Measurements from ENCODE around the gene GNA14.
"Not testable (repeated sequence)": the region's sequence is repeated elsewhere in the genome, so short reads cannot be mapped to it uniquely, and the experiment has no call there.

GNA14 gene

DNA sequence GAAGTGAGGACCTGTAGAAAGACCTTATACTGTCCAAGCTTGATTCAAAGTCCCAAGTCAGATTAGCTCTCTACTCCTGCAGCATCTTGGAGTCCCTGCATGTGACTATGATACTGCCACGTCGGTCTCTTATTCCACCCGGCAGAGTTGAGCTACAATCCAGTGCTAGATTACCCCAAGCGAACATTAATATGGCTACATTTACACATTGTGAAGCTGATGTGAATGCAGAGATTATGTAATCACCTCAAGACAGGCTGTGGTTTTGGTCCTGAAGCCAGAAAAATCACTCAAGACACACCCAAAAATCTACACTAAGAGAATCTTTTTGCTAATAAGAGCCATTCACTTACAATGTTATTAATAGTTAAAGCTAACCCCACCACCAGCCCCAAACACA is 116.7 kb downstream of the GNA14 start:
- DNase-seq = no peak

DNA sequence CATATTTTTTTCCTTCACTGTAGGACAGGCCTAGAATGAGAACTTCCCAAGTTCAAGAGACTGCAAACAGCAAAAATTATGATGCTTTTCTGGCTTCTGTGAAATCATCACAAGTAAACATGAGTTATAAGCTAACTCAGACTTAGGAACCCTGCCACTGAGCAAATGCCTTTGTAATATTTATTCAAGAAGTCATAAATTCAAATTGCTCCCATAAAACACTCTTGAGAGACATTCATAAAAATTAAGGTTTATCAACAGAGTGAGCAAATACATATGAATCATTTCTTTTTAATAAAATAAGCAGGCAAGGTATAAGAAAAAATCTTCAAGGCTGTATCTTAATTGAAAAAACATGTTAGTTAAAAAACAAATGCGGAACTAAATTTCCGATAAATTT is 124.2 kb downstream of the GNA14 start:
- no peak for DNase-seq

DNA sequence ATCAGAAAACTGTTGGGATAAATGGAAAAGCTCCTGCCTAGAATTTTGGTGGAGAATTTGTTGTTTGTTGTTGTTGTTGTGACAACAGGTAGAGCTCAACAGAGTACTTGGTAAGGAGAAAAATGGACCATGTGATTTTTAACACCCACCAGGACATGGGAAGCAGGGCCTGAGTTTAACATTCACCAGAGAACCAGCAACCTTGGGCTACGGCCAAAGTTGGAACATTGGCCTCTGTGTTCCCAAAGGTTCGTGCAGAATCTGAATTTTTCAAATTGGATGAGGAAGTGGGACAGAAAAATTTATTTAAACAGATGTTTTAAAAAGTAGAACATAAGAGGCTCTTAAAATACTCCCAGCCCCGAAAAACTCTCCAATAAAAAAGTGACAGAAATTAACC is 127.0 kb downstream of the GNA14 start:
- DNase-seq = no peak

DNA sequence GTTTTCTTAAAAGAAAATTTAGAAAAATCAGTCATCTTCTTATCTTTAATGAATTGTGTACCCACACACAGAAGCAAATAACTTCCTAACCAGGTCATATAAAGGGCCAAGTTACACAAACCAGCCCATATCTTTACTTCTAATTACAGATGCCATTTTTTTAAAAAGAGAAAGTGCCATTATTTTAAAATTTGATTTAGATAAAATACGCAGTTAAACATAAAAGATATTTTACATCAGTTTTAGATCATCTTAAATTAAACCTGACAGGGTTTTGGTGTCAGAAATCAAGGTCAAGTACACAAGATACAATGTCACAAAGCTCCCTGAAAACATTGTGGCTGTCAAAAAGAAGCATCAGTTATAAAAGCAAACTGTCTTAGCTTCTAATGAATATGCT is 129.4 kb downstream of the GNA14 start:
- no peak for DNase-seq

DNA sequence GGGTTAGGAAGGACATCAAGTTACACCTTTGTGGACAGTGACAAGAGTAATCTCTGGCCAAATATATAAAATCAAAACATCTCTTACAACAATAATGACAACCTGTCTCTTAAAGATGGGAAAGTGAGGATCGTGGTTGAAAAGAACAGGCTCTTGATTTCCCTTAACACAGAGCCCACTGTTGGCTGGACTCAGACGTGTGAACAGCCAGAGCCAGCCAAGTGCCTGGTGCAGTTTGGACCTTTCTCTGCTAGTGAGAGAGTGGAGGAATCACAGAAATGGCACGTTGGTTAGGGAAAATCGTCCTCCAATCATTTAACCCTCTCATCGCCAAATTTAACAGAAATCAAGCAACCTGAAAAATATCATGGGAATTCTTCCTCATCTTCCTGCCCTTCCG is 131.3 kb downstream of the GNA14 start:
- DNase-seq = no peak

DNA sequence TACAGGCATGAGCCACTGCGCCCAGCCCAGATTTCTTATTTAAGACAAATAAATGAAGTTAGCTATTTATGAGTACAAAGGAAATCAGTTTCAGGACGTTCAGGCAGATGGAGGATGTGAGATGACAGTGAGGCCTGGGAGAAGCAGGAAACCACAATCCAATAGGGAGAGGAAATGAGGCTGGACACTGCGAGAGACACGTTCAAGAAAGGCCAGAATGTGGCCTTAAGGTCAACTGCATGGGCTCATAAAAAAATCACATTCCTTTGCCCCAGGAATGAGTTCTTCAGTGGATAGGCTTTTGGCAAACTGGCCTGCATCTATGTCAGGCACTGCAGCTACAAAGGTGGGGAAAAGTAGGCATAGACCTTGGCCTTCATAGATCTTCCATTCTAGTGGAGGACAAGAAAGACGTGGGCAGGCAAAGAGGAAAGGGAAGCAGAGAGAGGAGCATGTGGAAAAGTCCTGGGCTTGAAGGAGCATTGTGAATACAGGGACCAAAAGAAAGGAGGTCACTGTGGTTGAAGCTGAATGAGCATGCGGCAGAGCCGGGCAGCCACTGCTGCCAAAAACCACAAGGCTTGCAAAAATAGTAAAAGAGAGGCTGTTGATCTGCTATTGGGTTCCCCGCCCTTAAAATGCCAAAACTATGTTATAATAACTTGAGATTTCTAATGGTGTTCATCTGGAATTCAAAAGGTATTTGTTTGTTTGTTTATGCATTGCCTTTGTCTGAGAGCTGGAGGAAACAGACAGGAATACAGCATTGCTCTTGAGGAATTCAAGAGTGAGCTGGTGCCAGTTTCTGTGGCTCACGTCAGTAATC is 133.0 kb downstream of the GNA14 start:
- DNase-seq = no peak

DNA sequence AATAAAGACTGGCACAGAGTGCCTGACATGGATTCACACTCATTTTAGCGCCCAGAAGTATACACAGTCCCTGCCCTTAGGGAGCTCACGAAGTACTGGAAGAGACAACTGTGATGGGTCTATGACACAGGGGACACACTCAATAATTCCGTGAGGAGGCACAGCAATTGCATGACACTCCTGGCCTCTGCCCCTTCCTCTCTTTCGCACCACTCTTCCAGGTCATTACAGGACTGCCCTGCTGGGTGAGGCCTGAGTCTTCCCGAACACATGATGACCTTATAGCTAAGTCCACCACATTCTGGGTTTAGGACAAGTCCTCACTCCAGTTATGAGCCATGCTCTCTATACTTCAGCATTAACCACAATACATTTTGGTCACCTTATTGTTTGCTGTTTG is 134.7 kb downstream of the GNA14 start:
- DNase-seq = no peak

DNA sequence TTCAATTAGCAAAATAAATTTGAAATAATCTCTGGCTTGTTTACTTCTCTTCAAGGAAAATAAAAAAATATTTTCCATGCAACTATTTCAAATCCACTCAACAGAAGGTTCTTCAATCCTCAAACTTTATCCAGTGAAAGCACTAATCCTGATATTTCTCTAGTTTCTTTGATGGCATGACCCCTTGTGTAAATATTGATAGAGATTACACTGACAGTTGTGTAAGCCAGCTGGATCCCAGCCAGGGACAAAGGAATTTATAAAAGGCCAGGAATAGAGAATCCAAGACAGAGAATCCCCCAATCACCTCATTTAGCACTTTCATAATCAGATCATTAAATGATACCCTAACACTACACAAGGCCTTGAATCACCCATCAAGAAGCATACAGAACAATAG is 135.2 kb downstream of the GNA14 start:
- no peak for DNase-seq

DNA sequence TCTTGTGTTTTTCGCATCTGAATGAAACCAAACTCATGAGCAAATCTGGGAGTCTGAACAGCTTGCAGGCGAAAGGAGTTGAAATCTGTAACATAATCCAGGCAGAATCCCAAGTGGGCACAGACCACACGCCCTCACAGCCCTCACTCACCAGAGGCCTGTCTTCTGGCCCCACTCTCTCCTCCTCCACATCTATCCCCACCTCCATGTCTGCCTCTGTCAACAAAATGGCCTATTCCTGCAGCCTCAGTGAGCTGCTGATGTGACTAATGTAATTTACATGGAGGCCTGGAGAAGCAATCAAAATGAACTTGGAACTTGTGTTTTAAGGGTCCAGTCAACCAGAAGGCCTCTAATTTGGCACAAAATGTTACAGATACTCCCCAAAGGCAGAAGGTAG is 136.6 kb downstream of the GNA14 start:
- DNase-seq = no peak

DNA sequence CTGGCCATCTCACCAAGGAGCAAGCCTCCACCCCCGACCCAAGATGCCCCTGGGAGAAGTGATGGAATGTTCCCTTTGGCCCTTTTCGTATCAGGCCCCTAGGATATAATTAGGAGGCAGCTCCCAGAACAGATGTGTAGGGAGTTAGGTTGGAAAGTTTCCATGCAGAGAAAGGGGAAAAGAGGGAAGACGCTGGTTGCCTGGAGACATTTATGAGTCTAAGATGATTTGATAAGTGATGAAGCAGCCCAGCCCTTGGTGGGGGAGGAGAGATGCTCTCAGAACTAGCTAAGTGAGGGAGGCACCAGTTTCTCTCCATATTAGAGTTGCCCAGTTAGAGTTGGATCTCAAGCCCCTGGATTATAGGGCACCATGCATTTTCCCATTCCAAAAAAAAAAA is 137.5 kb downstream of the GNA14 start:
- no peak for DNase-seq

DNA sequence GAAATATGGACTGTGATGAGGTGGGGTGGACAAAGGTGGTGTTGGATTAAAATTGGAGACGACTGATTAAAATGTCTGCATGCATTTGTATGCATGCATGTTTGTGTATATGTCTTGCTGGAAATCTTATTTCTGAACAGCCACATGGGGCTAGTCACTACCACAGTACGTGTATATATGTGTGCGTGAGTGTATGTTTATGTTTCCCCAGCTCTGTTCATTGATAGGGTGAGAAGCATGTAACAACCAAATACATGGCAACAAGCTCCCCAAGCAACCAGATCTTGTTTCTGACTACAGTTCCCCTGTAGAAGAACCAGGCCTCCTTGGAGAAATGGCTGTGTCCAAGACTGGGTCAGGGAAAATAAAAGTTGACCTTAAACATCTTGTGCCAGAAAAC is 139.7 kb downstream of the GNA14 start:
- DNase-seq = no peak

DNA sequence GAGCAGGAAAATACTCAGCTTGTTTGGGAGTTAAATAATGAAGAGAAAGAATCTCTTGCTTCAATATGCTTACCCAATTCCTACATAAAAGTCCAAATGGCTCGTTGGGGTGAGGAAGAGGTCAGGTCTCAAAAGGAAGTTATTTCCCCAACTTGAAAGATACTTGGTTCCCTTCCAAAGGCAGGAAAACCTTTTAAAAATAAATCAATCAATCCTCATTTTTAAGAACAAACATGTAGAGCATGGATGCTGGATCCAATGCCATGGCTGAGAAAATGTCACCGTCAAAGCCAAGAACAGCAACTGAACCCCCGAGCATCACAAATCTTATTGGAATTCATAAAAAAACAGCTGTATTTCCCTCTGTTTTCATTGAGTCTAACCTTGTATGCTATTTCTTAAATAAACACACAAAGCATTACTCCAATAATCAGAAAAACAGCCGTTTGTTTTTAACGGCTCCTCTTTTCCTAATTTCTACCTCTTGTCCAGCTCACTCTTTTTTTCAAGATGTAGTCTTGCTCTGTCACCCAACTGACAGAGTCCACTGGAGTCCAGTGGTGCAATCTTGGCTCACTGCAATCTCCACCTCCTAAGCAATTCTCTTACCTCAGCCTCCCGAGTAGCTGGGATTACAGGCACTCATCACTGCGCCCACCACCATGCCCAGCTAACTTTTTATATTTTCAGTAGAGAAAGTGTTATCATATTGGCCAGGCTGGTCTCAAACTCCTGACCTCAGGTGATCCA is 140.7 kb downstream of the GNA14 start:
- DNase-seq = no peak

DNA sequence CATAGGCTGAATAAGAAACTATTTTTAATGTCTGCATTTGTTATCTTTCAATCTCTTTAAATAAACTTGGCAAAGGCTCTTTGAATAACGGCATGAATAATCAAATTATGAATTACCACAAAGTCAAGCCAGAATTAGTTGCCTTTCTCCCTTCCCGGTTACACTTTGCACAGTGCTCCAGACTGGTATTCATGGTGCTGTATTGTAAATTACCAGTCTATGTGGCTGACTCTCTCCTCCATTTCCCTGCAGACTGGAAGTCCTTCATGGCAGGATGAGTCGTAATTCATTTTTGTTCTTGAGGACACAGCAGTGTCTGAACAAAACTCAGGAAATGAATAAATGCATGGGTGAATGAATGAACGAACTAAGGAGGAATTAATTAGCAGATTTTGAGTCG is 142.9 kb downstream of the GNA14 start:
- DNase-seq = no peak

DNA sequence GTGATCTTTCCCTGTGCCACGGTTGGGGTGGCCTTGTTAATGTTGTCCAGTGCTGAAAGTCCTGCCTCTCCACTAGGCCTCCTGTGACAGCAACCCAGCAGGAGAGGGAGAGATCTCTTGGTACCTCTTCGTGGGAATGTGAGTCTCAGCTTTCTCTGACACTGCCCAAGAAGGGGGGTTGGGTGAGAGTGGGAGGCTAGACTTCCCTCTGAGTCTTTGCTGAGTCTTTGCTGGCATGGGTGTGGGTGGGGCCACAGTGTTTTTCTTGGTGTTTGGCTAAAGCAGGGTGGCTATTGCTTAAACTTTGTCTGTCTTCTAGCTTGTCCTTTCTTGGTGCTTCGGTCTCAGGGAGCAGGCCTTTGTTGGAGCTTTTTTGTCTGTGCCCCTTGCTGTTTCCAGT is 145.6 kb downstream of the GNA14 start:
- no peak for DNase-seq

DNA sequence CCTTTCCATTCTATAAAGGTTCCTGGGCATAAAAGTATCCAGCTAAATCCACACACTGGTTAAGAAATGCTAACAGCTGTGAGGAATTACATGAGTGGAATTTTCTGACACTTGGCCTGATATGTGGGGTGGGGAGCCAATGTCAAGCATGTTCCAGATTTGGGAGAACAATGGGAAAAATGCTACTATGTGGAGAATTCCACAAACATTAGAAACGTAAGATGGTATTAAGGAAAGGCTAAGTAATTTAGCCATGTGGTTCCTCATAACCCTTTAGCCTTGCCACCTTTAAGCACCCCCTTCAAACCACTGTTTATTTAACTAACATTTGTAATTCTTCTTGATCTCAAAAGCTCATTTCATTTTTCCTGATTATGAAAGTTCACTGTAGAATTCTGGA is 149.2 kb downstream of the GNA14 start:
- no peak for DNase-seq

DNA sequence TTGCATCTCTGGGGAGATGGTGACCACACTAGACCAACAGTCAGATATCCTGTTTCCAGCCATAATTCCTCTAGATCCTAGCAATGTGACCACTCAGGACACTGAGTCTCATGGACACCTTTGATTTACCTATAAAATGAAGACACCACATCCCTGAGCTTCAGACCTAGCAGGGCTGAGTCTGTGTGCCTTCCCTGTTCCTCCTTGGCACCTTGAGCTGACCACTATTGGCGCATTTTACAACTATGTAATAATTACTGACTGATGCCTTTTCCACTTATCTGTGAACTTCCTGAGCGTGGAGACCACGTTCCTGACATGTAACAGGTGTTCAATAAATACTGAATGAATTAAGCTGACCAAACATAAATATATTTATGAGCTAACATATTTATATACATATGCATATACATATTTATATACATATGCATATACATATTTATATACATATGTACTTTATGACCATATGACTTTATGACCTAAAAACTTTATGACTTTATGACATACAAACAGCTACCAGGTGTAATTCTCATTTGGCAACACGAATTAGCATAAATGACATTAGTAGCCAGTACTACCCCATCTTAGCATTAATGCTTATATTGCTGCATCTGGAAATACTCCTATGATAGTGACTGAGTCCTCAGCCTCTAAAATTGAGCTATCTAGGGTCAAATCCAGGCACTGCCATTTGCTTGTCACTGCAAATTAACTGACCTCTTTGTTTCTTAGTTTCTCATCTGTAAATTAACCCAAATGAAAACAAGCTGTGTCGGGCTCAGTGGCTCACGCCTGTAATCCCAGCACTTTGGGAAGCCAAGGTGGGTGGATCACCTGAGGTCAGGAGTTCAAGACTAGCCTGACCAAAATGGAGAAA is 150.6 kb downstream of the GNA14 start:
- DNase-seq = no peak

DNA sequence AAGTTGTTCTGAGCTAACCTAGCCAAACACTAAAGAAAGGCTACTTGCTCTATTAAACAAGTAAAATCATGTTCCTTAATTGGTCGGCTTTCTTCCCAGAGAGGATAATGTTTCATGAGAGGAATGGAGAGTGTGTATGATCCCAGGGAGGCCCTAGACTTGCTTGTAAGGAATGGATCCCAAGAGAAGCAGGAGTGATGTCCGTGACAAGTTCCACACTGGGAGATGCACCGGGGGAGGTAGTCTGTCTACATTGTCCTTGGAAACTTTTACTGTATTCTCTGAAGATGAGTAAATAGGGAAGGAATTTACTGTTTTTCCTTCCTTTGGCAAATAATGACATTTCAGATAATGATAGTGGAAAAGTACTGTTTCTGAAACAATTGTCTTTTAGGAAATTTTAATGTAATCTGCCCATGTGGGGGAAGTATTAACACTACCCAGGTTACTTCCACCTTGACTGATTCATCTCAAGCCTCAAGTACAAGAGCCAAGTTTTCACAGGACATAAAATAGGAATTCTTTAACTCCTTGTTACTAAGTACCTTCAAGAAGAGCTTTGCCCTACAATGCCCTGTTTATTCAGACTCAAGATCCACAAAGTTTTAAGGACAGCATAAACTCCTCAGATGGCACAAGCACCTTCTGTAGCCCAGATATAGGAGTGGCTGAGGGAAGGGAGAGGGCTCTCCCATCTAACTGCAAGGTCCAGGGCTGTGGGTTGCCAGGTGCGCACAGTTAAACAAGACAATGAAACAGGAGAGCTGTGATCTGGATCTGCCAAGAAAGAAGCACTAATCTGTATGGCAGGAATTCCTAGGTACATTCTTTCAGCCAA is 152.1 kb downstream of the GNA14 start:
- no peak for DNase-seq

DNA sequence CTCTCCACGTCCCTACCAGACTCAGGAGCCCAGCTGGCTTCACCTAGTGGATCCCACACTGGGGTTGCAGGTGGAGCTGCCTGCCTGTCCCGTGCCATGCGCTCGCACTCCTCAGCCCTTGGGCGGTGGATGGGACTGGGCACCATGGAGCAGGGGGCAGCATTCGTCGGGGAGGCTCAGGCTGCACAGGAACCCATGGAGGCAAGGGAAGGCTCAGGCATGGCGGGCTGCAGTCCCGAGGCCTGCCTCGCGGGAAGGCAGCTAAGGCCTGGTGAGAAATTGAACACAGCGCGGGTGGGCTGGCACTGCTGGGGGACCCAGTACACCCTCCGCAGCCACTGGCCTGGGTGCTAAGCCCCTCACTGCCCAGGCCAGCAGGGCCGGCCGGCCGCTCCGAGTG is 157.8 kb downstream of the GNA14 start:
- not testable (repeated sequence) for DNase-seq

DNA sequence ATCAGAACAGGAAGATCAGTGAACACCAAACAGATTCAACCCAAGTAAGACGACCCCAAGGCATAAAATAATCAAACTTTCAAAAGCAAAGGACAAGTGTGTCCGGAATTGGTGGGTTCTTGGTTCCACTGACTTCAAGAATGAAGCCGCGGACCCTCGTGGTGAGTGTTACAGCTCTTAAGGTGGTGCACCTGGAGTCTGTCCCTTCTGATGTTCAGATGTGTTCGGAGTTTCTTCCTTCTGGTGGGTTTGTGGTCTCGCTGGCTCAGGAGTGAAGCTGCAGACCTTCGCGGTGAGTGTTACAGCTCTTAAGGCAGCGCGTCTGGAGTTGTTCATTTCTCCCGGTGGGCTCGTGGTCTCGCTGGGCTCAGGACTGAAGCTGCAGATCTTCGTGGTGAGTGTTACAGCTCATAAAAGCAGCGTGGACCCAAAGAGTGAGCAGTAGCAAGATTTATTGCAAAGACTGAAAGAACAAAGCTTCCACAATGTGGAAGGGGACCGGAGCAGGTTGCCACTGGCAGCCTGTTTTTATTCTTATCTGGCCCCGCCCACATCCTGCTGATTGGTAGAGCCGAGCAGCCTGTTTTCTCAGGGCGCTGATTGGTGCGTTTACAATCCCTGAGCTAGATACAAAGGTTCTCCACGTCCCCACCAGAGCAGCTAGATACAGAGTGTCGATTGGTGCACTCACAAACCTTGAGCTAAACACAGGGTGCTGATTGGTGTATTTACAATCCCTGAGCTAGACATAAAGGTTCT is 158.5 kb downstream of the GNA14 start:
- not testable (repeated sequence) for DNase-seq

DNA sequence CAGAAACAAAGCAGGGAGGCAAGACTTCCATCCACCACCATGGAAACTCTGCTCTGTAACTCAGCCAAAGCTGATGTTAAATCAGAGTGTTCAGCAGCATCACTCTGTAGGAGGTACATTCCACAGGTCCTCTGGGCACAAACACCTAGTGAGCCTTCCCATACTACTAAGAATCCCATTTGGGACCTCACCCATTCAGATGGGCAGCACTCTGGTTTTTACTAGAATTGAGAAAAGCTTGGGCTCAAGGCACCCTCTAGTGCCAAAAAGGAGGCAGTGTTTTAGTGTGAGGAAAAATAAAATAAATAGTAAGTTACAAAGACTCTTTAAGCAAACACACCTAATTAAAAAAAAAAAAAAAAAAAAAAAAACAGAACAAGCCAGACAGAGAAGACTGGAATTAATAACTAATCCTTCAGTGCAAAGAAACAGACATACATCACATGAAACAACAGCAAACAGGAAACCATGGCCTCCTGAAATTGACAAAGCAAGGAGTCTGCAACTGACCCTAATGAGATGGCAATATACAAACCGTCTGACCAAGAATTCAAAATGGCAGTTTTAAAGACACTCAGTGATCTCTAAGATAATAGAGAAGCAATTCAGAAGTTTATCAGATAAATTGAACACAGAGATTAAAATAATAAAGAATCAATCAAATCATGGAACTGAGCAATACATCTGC is 159.5 kb downstream of the GNA14 start:
- DNase-seq = no peak

DNA sequence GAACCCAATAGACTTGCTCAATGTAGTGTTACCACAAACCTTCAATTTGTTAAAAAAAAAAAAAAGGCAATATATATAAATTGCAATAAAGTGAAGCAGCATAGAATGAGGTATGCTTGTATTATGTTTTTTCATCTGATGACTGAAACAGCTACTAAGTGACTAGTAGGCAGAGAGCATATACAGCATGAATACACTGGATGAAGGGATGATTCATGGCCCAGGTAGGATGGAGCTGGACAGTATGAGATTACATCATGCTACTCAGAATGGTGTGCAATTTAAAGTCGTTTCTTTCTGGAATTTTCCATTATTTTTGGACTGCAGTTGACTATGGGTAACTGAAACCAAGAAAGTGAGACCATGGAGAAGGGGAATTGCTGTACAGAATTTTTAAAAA is 161.2 kb downstream of the GNA14 start:
- peak; percentile 16 for DNase-seq

Data from kidney glomerular epithelial cell (primary cell).